GM12878 (cell line): Measurements from ENCODE around the gene OLR1.

Experiments
- CTCF ChIP-seq, 3 experiments: IDR thresholded peaks in 2 of 3; conservative IDR thresholded peaks in 1 of 3; 2 replicates each; pipeline ENCODE4 v1.5.1; 2011; ENCODE audit warnings: low read depth in 3 of 3, low read length in 3 of 3, mild to moderate bottlenecking in 3 of 3, control low read depth in 2 of 3, moderate library complexity in 2 of 3, inconsistent platforms in 1 of 3, mixed read lengths in 1 of 3; ENCODE audit not compliant: control insufficient read depth in 2 of 3, insufficient read depth in 1 of 3; ENCODE audit errors: extremely low read depth in 1 of 3
- EGR1 ChIP-seq, 2 experiments: IDR thresholded peaks; 1 replicate in 1 of 2; 2 replicates in 1 of 2; pipeline ENCODE4 v1.6.1; 2011 to 2012; ENCODE audit warnings: low read depth in 2 of 2, low read length in 2 of 2, borderline replicate concordance in 1 of 2, mild to moderate bottlenecking in 1 of 2, moderate library complexity in 1 of 2
- EP300 ChIP-seq, 2 experiments: fragments of 150-350 bp in 1 of 2; IDR thresholded peaks; 2 replicates each; pipeline ENCODE4 v1.6.1; 2011 to 2012; ENCODE audit warnings: low read depth in 2 of 2, low read length in 2 of 2, borderline replicate concordance in 1 of 2, improper control_type of control experiment in 1 of 2, inconsistent platforms in 1 of 2; ENCODE audit not compliant: control insufficient read depth in 1 of 2
- EZH2 ChIP-seq: IDR thresholded peaks from 2 replicates; pipeline ENCODE4 v1.6.1; 2012; ENCODE audit warnings: low read depth, mild to moderate bottlenecking, control low read depth, inconsistent platforms, low read length, borderline replicate concordance; ENCODE audit not compliant: control insufficient read depth
- HDAC6 ChIP-seq: fragments of 200-600 bp; sonication (generic); IDR thresholded peaks from one replicate; pipeline ENCODE4 v1.8.0; 2017; ENCODE audit warnings: antibody characterized with exemption; ENCODE audit not compliant: unreplicated experiment
- NFIC ChIP-seq: IDR thresholded peaks from 2 replicates; pipeline ENCODE4 v1.6.1; 2012; ENCODE audit warnings: low read depth, mild to moderate bottlenecking, inconsistent platforms, low read length, moderate library complexity
- POLR2AphosphoS5 ChIP-seq: IDR thresholded peaks from 2 replicates; pipeline ENCODE4 v1.6.1; 2011; ENCODE audit warnings: mild to moderate bottlenecking, low read length, inconsistent platforms
- RB1 ChIP-seq: fragments of 450-650 bp; formaldehyde crosslinking; IDR thresholded peaks from 2 replicates; pipeline ENCODE4 v1.6.1; 2017; ENCODE audit warnings: mild to moderate bottlenecking, borderline replicate concordance
- SMAD1 ChIP-seq: fragments of 450-650 bp; IDR thresholded peaks from 2 replicates; pipeline ENCODE4 v1.6.1; 2018; ENCODE audit warnings: mild to moderate bottlenecking, low read depth; ENCODE audit not compliant: partially characterized antibody
- SRF ChIP-seq, 2 experiments: IDR thresholded peaks; 2 replicates each; pipeline ENCODE4 v1.6.1; 2011; ENCODE audit warnings: low read depth in 2 of 2, low read length in 2 of 2, mild to moderate bottlenecking in 1 of 2, moderate library complexity in 1 of 2
- TF ChIP-seq, protein P1 (sequence below): IDR thresholded peaks from 2 replicates; pipeline ENCODE4 v1.6.1; 2011; ENCODE audit warnings: mild to moderate bottlenecking, low read depth, low read length, moderate library complexity; ENCODE audit not compliant: insufficient replicate concordance

GRCh38 chr12:10159280-10159679 is 12.7 kb downstream of the OLR1 start:
- no peak for TF ChIP-seq CTCF (IDR thresholded peaks at IDR 0.05 in 2 of 3, conservative IDR thresholded peaks at IDR 0.05 in 1 of 3; ENCODE audit: control insufficient read depth in 2 of 3, extremely low read depth in 1 of 3, insufficient read depth in 1 of 3, low read depth in 3 of 3, low read length in 3 of 3)
- TF ChIP-seq EGR1 (IDR thresholded peaks at IDR 0.05; ENCODE audit: borderline replicate concordance in 1 of 2, low read depth in 2 of 2, low read length in 2 of 2): no peak
- no peak for TF ChIP-seq NFIC
- TF ChIP-seq, protein P1, sequence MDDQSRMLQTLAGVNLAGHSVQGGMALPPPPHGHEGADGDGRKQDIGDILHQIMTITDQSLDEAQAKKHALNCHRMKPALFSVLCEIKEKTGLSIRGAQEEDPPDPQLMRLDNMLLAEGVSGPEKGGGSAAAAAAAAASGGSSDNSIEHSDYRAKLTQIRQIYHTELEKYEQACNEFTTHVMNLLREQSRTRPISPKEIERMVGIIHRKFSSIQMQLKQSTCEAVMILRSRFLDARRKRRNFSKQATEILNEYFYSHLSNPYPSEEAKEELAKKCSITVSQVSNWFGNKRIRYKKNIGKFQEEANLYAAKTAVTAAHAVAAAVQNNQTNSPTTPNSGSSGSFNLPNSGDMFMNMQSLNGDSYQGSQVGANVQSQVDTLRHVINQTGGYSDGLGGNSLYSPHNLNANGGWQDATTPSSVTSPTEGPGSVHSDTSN: no peak
- TF ChIP-seq EP300 (IDR thresholded peaks at IDR 0.05; ENCODE audit: borderline replicate concordance in 1 of 2, control insufficient read depth in 1 of 2, low read depth in 2 of 2, low read length in 2 of 2): no peak
- no peak for TF ChIP-seq HDAC6
- TF ChIP-seq POLR2AphosphoS5: no peak
- no peak for TF ChIP-seq RB1
- no peak for TF ChIP-seq SMAD1
- TF ChIP-seq SRF (IDR thresholded peaks at IDR 0.05; ENCODE audit: low read depth in 2 of 2, low read length in 2 of 2): no peak
- TF ChIP-seq EZH2: no peak
